HG03565 (cell line): Measurements from ENCODE around the gene HBP1.
A peak's percentile ranks its signal among the peaks of the same experiment; 100 is the strongest.

Experiments
- ATAC-seq: cut with Tn5 transposase; IDR thresholded peaks from one replicate; pipeline ENCODE4 v1.9.1; 2021; ENCODE audit warnings: mild to moderate bottlenecking, moderate library complexity; ENCODE audit not compliant: unreplicated experiment

Gene HBP1

GRCh38 chr7:107180378-107180777 is 11.6 kb downstream of the HBP1 start:
- ATAC-seq, result no peak

- no peak for ATAC-seq
Observed at GRCh38 chr7:107181172-107181571, 12.4 kb downstream of the HBP1 start.

GRCh38 chr7:107185716-107186115 is 16.9 kb downstream of the HBP1 start:
- ATAC-seq, result no peak

GRCh38 chr7:107186240-107186639 is 17.4 kb downstream of the HBP1 start:
- ATAC-seq, result no peak

- no peak for ATAC-seq
Observed at GRCh38 chr7:107187774-107188173, 19.0 kb downstream of the HBP1 start.

DNA sequence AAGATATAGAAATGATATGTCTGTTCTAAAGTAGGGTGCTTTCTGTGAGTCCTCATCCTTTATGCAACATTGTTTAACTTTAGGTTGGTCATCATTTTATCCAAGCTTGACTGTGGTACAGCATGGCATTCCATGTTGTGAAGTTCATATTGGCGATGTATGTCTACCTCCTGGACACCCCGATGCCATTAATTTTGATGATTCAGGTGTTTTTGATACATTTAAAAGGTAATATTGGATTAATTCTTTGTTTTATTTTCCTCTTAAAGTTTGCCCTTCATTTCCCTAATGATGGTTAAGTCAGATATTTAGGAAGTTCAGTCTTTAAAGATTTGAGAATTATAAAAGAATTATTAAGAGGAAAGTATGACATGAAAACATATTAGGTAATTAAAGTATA is 21.3 kb downstream of the HBP1 start:
- ATAC-seq, result no peak

- no peak for ATAC-seq
Observed at GRCh38 chr7:107194052-107194451, 25.2 kb downstream of the HBP1 start.

DNA sequence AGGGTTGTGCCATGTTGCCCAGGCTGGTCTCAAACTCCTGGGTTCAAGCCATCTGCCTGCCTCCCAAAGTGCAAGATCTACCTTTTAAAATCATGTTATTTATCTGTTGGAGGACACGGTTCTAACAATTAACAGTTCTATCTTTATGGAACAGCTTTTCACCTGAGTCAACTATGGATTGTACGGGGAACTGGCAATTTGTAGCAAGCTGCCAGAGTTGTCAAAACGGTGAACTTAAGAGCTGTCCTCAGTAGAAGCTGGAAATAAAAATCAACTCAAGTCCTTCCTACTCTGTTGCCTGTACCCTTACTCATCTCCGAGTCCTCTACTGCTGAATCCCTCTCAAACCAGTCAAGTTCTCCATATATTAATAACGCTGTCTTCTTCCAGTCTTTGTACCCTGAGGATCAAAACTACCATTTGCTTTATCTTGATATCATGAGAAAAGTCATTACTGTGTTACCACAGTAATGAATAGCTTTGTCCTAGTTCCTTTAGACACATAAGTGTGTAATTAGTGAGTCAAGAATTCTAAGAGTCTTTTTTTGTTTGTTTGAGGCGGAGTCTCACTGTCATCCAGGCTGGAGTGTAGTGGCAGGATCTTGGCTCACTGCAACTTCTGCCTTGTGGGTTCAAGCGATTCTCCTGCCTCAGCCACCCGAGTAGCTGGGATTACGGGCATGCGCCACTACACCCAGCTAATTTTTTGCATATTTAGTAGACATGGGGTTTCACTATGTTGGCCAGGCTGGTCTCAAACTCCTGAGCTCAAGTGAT is 28.2 kb downstream of the HBP1 start:
- no peak for ATAC-seq

- peak; percentile 48 for ATAC-seq
Observed at GRCh38 chr7:107201795-107202450, 33.1 kb downstream of the HBP1 start.

DNA sequence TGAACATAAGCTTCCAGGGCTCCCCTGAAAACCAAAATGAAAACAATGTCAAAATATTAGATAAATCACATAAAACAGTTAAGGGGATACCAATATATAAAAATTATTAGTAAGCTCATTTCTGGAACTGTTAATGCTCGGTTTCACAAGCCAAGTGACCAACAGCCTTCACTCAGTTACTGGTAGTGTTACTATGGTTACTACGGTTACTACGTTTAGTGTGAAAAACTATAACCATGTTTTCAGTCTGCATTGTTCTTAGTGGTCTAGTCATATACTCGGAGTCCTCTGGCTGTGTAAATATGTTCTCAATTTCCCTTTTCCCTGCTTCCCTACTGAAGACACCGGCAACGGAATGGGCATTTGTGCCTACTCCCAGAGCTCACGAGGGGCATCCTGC is 34.8 kb downstream of the HBP1 start:
- no peak for ATAC-seq

DNA sequence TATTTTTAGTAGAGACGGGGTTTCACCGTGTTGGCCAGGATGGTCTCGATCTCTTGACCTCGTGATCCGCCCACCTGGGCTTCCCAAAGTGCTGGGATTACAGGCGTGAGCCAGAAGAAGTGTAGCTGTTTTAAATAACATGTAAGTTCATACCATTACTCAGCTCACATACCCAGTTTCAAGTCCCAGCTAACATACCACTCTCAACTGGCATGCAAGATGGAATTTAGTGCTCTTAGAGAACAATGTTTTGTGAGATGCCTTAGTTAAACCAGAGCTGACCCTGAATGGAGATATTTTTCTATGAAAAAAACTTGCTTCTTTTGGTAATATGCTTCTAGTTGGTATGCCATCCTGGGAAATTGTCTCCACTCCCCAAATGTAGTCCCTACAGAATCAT is 37.3 kb downstream of the HBP1 start:
- no peak for ATAC-seq

DNA sequence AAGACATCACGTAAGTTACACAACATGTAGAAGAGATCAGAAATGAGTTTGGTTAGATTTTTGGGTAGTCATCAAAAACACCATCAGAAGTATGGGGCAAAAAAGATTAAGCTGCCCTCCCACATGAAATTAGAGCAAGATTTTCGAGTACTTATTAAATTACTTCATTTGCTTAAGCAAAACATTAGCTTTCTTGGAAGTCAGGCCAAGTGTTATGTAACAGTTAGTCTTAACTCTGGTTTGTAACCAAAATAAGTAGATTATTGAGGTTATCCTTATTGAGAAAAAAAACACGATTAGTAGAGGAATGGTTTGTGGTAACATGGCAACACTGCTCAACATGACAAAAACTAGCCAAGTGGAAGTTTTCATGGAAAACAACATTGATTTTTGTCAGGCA is 37.9 kb downstream of the HBP1 start:
- no peak for ATAC-seq

GRCh38 chr7:107207459-107207858 is 38.7 kb downstream of the HBP1 start:
- ATAC-seq, result no peak

- ATAC-seq, result no peak
Observed at GRCh38 chr7:107208024-107208521, 39.3 kb downstream of the HBP1 start.

- ATAC-seq, result no peak
Observed at GRCh38 chr7:107208563-107208962, 39.8 kb downstream of the HBP1 start.

DNA sequence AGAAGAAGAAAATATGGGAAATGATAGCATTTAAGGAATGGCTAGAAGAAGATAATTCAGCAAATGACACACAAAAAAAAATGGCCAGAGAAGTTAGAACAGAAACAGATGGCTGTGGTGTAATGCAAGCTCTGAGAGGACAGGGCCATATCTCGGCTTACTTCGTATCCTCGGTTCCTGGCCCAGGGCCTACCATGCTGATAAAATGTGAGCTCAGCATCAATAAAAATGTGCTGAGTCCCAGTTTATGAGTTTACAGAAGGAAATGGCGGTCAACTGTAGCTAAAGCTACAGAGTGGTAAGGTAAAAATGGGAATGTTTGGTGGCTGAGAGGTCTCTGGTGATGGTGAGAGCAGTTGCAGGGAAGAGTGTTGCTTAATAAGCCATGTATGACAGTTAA is 40.8 kb downstream of the HBP1 start:
- ATAC-seq, result no peak

DNA sequence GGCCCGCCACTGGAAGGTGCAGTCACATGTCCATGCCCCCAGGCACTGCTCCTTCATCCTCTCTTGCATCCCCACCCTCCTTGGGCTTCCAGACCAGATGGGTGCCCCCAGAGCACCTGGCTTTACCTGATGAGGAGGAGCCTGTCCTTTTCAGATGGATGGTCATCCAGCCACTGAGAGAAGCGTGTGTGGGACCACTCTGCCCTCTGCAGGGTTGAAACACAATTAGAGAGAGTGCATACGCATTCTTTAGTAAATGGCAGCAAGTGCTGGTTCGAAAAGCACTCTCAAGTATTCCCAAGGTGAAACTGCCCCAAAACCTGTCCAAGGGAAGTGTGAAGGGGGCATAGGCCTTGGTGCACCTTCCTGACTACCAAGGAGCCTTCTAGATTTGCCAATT is 41.6 kb downstream of the HBP1 start:
- ATAC-seq, result no peak

DNA sequence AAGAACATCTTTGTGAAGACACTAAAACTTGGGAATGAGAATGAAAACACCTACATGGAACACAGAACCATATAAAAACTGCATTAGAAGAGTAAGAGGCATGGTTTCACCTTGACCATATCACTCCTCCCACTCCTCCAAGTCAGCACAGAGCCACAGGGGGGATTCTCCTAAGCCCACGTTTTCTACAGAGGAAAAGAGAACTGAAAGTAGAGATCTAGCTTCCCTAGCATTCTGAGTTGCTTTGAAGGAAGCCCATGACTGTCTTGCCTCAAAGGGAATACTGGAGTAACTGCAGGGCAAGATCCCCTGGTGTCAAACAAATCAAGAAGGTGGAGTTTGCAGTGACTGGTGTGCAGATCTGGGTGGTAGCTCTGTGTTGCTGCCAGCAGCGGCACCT is 43.9 kb downstream of the HBP1 start:
- ATAC-seq, result no peak

DNA sequence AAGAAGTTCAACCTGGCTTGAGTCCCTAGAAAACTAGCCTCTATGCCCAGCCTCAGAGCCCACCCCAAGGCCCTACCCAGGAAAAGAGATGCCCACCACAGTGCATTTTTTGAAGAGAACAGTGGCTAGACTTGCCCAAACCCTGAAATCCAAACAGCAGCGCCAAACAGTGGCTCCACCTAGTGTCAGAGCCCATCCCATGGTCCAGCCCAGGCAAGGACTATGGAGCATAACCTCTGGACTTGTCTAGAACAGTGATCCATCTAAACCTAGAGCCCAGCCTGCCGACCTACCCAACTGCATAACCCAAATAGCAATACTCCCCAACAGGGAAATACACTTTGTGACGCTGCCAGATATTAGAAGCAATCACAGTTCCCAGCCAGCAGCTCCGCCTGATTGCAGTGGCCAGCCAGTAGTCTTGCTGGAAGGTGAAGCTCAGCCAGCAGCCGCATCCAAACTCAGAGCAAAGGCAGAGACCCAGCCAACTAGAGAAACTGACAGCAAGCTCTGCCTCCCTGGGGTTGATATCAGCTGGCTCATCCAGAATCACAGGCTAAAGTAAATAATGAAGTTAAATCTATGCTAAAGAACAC is 44.5 kb downstream of the HBP1 start:
- no peak for ATAC-seq

DNA sequence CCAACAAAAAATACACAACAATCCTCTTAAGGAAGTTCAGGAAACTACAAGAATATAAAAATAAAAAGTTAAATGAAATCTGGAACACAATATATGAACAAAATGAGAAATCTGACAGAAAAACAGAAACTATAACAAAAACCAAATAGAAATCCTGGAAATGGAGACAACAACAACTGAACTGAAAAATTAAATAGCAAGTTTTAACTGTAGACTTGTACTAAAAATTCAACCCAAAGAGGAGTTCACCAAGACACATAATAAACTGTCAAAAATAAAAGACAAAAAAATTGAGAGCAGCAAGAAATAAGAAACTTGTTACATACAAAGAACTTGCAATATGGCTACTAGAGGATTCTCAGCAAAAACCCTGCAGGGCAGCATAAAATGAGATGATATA is 45.1 kb downstream of the HBP1 start:
- no peak for ATAC-seq

GRCh38 chr7:107219563-107220244 is 50.9 kb downstream of the HBP1 start:
- no peak for ATAC-seq

DNA sequence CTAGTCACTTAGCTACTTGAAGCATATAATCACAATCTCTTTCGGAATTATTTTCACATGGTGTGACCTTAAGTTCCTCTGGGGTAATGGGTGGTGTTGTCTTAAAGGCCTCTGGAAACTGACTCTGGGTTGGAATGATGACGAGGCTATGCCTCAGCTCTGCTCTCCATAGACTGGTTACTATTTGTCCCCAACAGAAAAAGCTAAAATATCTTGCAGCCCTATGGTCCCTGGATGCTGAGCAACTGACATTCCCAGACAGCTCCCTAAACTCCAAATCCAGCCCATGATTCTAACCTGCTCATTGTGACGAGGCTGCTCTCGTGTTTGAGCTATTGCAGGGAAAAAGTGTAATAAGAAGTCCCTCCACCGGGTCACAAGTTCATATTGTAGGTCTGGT is 51.6 kb downstream of the HBP1 start:
- ATAC-seq, result no peak
